ENCODE measurements around the gene AP2A2.

AP2A2 gene

GRCh38 chr11:924406-925157, 1.1 kb upstream of the AP2A2 start:
- no peak for DNase-seq (ENCODE audit: low read depth)

GRCh38 chr11:925158-925495, 543 bp upstream of the AP2A2 start:
- no peak for DNase-seq (ENCODE audit: low read depth)

GRCh38 chr11:926341-926916, 759 bp downstream of the AP2A2 start:
- no peak for DNase-seq (ENCODE audit: low read depth)

GRCh38 chr11:927871-928270, 2.2 kb downstream of the AP2A2 start:
- DNase-seq (ENCODE audit: low read depth), result no peak

GRCh38 chr11:928786-929185, 3.1 kb downstream of the AP2A2 start:
- DNase-seq (ENCODE audit: low read depth), result no peak

GRCh38 chr11:929405-929804, 3.7 kb downstream of the AP2A2 start:
- no peak for DNase-seq (ENCODE audit: low read depth)

- no peak for DNase-seq (ENCODE audit: low read depth)
Observed at GRCh38 chr11:931385-931784, 5.7 kb downstream of the AP2A2 start.

- DNase-seq (ENCODE audit: low read depth), result no peak
Observed at GRCh38 chr11:932435-932834, 6.8 kb downstream of the AP2A2 start.

GRCh38 chr11:933142-933851, 7.6 kb downstream of the AP2A2 start:
- DNase-seq (ENCODE audit: low read depth), result no peak

GRCh38 chr11:933936-934335, 8.3 kb downstream of the AP2A2 start:
- no peak for DNase-seq (ENCODE audit: low read depth)

GRCh38 chr11:934527-934926, 8.9 kb downstream of the AP2A2 start:
- no peak for DNase-seq (ENCODE audit: low read depth)

GRCh38 chr11:936199-936598, 10.5 kb downstream of the AP2A2 start:
- DNase-seq (ENCODE audit: low read depth), result no peak

- DNase-seq (ENCODE audit: low read depth), result no peak
Observed at GRCh38 chr11:937841-938261, 12.2 kb downstream of the AP2A2 start.

GRCh38 chr11:940496-941135, 14.9 kb downstream of the AP2A2 start:
- DNase-seq (ENCODE audit: low read depth), result no peak

- DNase-seq (ENCODE audit: low read depth), result no peak
Observed at GRCh38 chr11:942823-943222, 17.2 kb downstream of the AP2A2 start.

- no peak for DNase-seq (ENCODE audit: low read depth)
Observed at GRCh38 chr11:944711-945470, 19.2 kb downstream of the AP2A2 start.

GRCh38 chr11:945986-946385, 20.3 kb downstream of the AP2A2 start:
- no peak for DNase-seq (ENCODE audit: low read depth)

GRCh38 chr11:947744-948143, 22.1 kb downstream of the AP2A2 start:
- no peak for DNase-seq (ENCODE audit: low read depth)

- no peak for DNase-seq (ENCODE audit: low read depth)
Observed at GRCh38 chr11:951507-951906, 25.8 kb downstream of the AP2A2 start.

- no peak for DNase-seq (ENCODE audit: low read depth)
Observed at GRCh38 chr11:952406-953385, 27.0 kb downstream of the AP2A2 start.

- DNase-seq (ENCODE audit: low read depth), result no peak
Observed at GRCh38 chr11:953512-953911, 27.8 kb downstream of the AP2A2 start.
